ENCODE results near the gene GPR162.
A peak's percentile ranks its signal among the peaks of the same experiment; 100 is the strongest.
"Not testable (repeated sequence)": the region's sequence is repeated elsewhere in the genome, so short reads cannot be mapped to it uniquely, and the experiment has no call there.

GPR162 gene

GRCh38 chr12:6867413-6868210 is 46.0 kb downstream of the GPR162 start, which contains the start of gene TPI1:
Gene TPI1, plus strand, starts transcription at chr12:6867531. Its CDS starts 36 bp downstream, at chr12:6867567.
- no peak for TF ChIP-seq CTCF (IDR thresholded peaks at IDR 0.05; ENCODE audit: control insufficient read depth, insufficient read depth, low read depth, low read length, missing control alignments)
- DNase-seq (ENCODE audit: low read depth), result no peak

GRCh38 chr12:6868211-6869048 is 46.8 kb downstream of the GPR162 start:
- peak; percentile 30 for TF ChIP-seq CTCF (IDR thresholded peaks at IDR 0.05; ENCODE audit: control insufficient read depth, insufficient read depth, low read depth, low read length, missing control alignments)
- H3K4me3 ChIP-seq (ENCODE audit: control insufficient read depth, low read depth, low read length), result peak overlapping the region; percentile 53
- no peak for DNase-seq (ENCODE audit: low read depth)

More at GRCh38 chr12:6867413-6868210, 46.0 kb downstream of the GPR162 start, which contains the start of gene TPI1:
- peak within 1 kb of the TSS; percentile 53 for H3K4me3 ChIP-seq (ENCODE audit: control insufficient read depth, low read depth, low read length)

GRCh38 chr12:6869049-6870021 is 47.7 kb downstream of the GPR162 start:
- TF ChIP-seq CTCF (IDR thresholded peaks at IDR 0.05; ENCODE audit: control insufficient read depth, insufficient read depth, low read depth, low read length, missing control alignments), result peak; percentile 88
- peak overlapping the region; percentile 53 for H3K4me3 ChIP-seq (ENCODE audit: control insufficient read depth, low read depth, low read length)
- DNase-seq (ENCODE audit: low read depth), result no peak

DNA sequence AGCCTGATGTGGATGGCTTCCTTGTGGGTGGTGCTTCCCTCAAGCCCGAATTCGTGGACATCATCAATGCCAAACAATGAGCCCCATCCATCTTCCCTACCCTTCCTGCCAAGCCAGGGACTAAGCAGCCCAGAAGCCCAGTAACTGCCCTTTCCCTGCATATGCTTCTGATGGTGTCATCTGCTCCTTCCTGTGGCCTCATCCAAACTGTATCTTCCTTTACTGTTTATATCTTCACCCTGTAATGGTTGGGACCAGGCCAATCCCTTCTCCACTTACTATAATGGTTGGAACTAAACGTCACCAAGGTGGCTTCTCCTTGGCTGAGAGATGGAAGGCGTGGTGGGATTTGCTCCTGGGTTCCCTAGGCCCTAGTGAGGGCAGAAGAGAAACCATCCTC is 48.7 kb downstream of the GPR162 start:
- not testable (repeated sequence) for DNase-seq (ENCODE audit: low read depth); H3K4me3 ChIP-seq (ENCODE audit: control insufficient read depth, low read depth, low read length)

DNA sequence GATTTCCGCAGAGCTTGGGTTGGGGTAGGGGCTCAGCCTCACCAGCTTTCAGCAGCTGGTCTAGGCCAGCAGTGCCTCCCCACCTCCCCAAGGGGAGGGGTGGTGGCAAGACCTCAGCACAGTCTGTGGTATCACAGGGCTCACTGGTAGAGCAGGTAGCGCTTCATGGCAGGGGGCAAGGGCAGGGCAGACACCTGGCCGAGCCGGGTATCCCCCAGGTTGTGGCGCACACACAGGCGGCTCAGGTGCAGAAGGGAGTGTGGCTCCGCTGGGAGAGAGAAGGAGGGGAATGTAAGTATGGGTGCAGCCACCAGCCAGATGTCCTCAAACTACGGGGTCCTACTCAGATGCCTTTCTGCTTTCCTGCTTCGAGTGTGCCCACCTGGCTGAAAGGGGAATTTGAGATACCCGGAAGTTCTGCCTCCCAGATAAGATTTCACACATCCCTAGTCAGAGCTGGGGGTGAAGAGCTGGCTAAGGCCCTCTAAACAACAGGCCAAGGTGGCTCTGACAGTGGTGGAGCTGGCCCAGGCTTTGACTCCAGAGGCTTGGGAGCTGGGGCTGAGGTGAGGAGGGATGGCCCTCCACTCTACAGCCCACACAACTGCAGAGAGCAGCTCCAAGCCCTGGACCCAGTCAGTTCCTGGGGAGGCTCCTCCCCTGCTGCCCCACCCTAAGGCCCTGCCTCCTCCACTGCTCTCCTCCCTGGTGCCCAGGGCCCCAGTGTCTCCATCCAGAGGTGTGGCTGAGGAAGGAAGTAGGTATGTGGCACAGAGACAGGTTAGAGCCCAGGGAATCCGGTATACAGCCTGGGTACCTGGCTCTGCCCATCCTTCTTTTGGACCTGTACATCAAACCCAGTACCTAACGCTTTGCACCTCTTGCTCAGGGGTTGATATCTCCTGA is 49.7 kb downstream of the GPR162 start:
- DNase-seq (ENCODE audit: low read depth), result no peak
- TF ChIP-seq CTCF (IDR thresholded peaks at IDR 0.05; ENCODE audit: control insufficient read depth, insufficient read depth, low read depth, low read length, missing control alignments), result no peak
- H3K4me3 ChIP-seq (ENCODE audit: control insufficient read depth, low read depth, low read length), result peak overlapping the region; percentile 65
